ENCODE measurements around the gene MSRB1. TPM values are rescaled to one million over a fixed set of nuclear protein-coding genes. Genes with fewer than 3 reads are reported as not detected.

Gene MSRB1
- total RNA-seq, 1 experiment from 2014 or later, result 18.3 TPM

- ChIA-PET RAD21 (ENCODE audit: low non-redundant PET in 1 of 2, low total read pairs in 2 of 2, uncharacterized antibody in 2 of 2, unreplicated experiment in 2 of 2) (no interaction called here), CTCF (interaction anchor here (0.6 to 1.5 kb wide), 3 partner anchors 32 to 169 kb away, joined by 3 to 5 read pairs (median 3); no protein-coding TSS in a partner anchor), POLR2A (interaction anchor here (0.9 to 4.0 kb wide), 5 partner anchors 9 to 183 kb away, joined by 3 to 21 read pairs (median 4); partner anchors contain the start of genes NOXO1 and TRAF7)
- H3K79me2 ChIP-seq (ENCODE audit: insufficient read depth, low read length), result peaks cover 37% of the 10 kb centered on the region
- ATAC-seq, result peak; percentile 85
- peaks cover 7 to 16% of the 10 kb centered on the region in 2 experiments for H3K4me1 ChIP-seq (ENCODE audit: control insufficient read depth in 1 of 2, insufficient read depth in 2 of 2, low read length in 2 of 2)
- H2AFZ ChIP-seq (ENCODE audit: low read depth, low read length, poor library complexity, severe bottlenecking), result peak within 1 kb of the TSS; percentile 61
- peak within 1 kb of the TSS; percentile 75 to 96 for H3K4me3 ChIP-seq (replicated peaks in 1 of 2; ENCODE audit: low read depth in 1 of 2, low read length in 2 of 2)
- no peaks in the 10 kb centered on the region for H3K9me2 ChIP-seq (ENCODE audit: insufficient read depth)
- no peaks in the 10 kb centered on the region for H3K27me3 ChIP-seq (ENCODE audit: insufficient read depth, low read length)
- peak; percentile 83 for DNase-seq (ENCODE audit: low read depth, low spot score)
- peak within 1 kb of the TSS; percentile 98 for H3K4me2 ChIP-seq (ENCODE audit: low read length)
- intact Hi-C loops (cut with micrococcal nuclease), result no loop called here
- peak within 1 kb of the TSS; percentile 95 for H3K27ac ChIP-seq (ENCODE audit: low read depth, low read length)
- peak within 1 kb of the TSS; percentile 98 for H3K9ac ChIP-seq (ENCODE audit: low read length)
- H3K36me3 ChIP-seq (ENCODE audit: control insufficient read depth in 1 of 2, insufficient read depth in 2 of 2, low read length in 2 of 2), result peaks cover 0 to 31% of the 10 kb centered on the region in 2 experiments; a peak in 2 of 4 replicates
- no TSS peak for BruUV-seq (replicated peaks)
- H3K9me3 ChIP-seq (ENCODE audit: control insufficient read depth in 1 of 2, insufficient read depth in 1 of 2, low read depth in 1 of 2, low read length in 2 of 2), result no peaks in the 10 kb centered on the region
- no peaks in the 10 kb centered on the region for H4K20me1 ChIP-seq (ENCODE audit: insufficient read depth)
- TF ChIP-seq, protein P1, sequence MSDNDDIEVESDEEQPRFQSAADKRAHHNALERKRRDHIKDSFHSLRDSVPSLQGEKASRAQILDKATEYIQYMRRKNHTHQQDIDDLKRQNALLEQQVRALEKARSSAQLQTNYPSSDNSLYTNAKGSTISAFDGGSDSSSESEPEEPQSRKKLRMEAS (IDR thresholded peaks at IDR 0.05), result no peak
- no peak for TF ChIP-seq CEBPB (IDR thresholded peaks at IDR 0.05; ENCODE audit: low read depth)
- TF ChIP-seq ZBTB33 (IDR thresholded peaks at IDR 0.05; ENCODE audit: extremely low read depth, insufficient replicate concordance, low read length), result peak; percentile 82
- TF ChIP-seq POLR2A (IDR thresholded peaks at IDR 0.05; ENCODE audit: borderline replicate concordance, extremely low read depth, insufficient read depth, insufficient read length), result peak; percentile 85
- TF ChIP-seq SIN3A (IDR thresholded peaks at IDR 0.05; ENCODE audit: low read depth), result no peak
- no peak for TF ChIP-seq EZH2 (IDR thresholded peaks at IDR 0.05)
- TF ChIP-seq ZFX (IDR thresholded peaks at IDR 0.05), result peak; percentile 23; the same call in 1 of the 2 replicates
- TF ChIP-seq CBX3 (IDR thresholded peaks at IDR 0.05; ENCODE audit: low read depth), result no peak
- TF ChIP-seq ZNF274 (IDR thresholded peaks at IDR 0.05; ENCODE audit: low read depth, low read length), result no peak
- TF ChIP-seq RAD21 (IDR thresholded peaks at IDR 0.05; ENCODE audit: low read depth), result no peak
- no peak for TF ChIP-seq FOSL1 (IDR thresholded peaks at IDR 0.05; ENCODE audit: low read depth)
- no peak for TF ChIP-seq ELF1 (IDR thresholded peaks at IDR 0.05; ENCODE audit: borderline replicate concordance, low read depth)
- TF ChIP-seq ATF3 (IDR thresholded peaks at IDR 0.05), result no peak
- no peak for TF ChIP-seq EGR1 (IDR thresholded peaks at IDR 0.05; ENCODE audit: low read depth)
- TF ChIP-seq CTCF (IDR thresholded peaks at IDR 0.05 in 2 of 3, conservative IDR thresholded peaks at IDR 0.05 in 1 of 3; ENCODE audit: borderline replicate concordance in 1 of 3, insufficient read depth in 1 of 3, low read depth in 2 of 3, low read length in 2 of 3), result no peak
- TF ChIP-seq TCF7L2 (IDR thresholded peaks at IDR 0.05; ENCODE audit: borderline replicate concordance, extremely low read depth, insufficient read depth, insufficient read length), result peak; percentile 64
- TF ChIP-seq SP1 (IDR thresholded peaks at IDR 0.05; ENCODE audit: low read depth), result no peak
- no peak for TF ChIP-seq JUND (IDR thresholded peaks at IDR 0.05)
- TF ChIP-seq POLR2AphosphoS5 (IDR thresholded peaks at IDR 0.05; ENCODE audit: low read depth, low read length), result peak; percentile 85
- TF ChIP-seq REST (IDR thresholded peaks at IDR 0.05; ENCODE audit: low read depth), result no peak
Measured at GRCh38 chr16:1971796-1972489, 28.9 kb upstream of the MSRB1 start, which contains the start of gene TBL3. TBL3 (plus strand) TSS chr16:1972053; CDS start chr16:1972165, 112 bp downstream.

Data from HCT116 (cell line).